NT2/D1 (cell line): ENCODE results near the gene SELENOO.

Experiments used
- DNase-seq: peaks from one replicate; pipeline ENCODE4 v3.0.0-alpha.2; 2011; ENCODE audit warnings: low read depth, low spot score
- H3K27me3 ChIP-seq: 2 replicates; pipeline ENCODE4 v1.6.0; 2011; ENCODE audit warnings: mild to moderate bottlenecking; ENCODE audit not compliant: insufficient read length, insufficient read depth
- H3K36me3 ChIP-seq: 2 replicates; pipeline ENCODE4 v1.6.1; 2011; ENCODE audit warnings: mild to moderate bottlenecking, low read length, mixed read lengths; ENCODE audit not compliant: insufficient read depth, insufficient read length
- H3K4me1 ChIP-seq: 2 replicates; pipeline ENCODE4 v1.5.1; 2011; ENCODE audit not compliant: insufficient read depth, insufficient read length
- H3K4me3 ChIP-seq: 2 replicates; pipeline ENCODE4 v1.5.1; 2011; ENCODE audit warnings: low read depth; ENCODE audit not compliant: insufficient read length
- H3K9ac ChIP-seq: 2 replicates; pipeline ENCODE4 v1.6.0; 2011; ENCODE audit warnings: low read depth; ENCODE audit not compliant: insufficient read length
- H3K9me3 ChIP-seq: 2 replicates; pipeline ENCODE4 v1.5.1; 2011; ENCODE audit warnings: mild to moderate bottlenecking, low read length; ENCODE audit not compliant: insufficient read depth
- SUZ12 ChIP-seq: IDR thresholded peaks from 2 replicates; pipeline ENCODE4 v1.6.1; 2011; ENCODE audit not compliant: insufficient read length, insufficient read depth; ENCODE audit errors: extremely low read depth
- YY1 ChIP-seq: IDR thresholded peaks from 2 replicates; pipeline ENCODE4 v1.6.1; 2011; ENCODE audit not compliant: insufficient read length, insufficient read depth
- ZNF274 ChIP-seq: IDR thresholded peaks from 2 replicates; pipeline ENCODE4 v1.6.1; 2011; ENCODE audit warnings: mild to moderate bottlenecking, low read depth, low read length

Gene SELENOO

DNA sequence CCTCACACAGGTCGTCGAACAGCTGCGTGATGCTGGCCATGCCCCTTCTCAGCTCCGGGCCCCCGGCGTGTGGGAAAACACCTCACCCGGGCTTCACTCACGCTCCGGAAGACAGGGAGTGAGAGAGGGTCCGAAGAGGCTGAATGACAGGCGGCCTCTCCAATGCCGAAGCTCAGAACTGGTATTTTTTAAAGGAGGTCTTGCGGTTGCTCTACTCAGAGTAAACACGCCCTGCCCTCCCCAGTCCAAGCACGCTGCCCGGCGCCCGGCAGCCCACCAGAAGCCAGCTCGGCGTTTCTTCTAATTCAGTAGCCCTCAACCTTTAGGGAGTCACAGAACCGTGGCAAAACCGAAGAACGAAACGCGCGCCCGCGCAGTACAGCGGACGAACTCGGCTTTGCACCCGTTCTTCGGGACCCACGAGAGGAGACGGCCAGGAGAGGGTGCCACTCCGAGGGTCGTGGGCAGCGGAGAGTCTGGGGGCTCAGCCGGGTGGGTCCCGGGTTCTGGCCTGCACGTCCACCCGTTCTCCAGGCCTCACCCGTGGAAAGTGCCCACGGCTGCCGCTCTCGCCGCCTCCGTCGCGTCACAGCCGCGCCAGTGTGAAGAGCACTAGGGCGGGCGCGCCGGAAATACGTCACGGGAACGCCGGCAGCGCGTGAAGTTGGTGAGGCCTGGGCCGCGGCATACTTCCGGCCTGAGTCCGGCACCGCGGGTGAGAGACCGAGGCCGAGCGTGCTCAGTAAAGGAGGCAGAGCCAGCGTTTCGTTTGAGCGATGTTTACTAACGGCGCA, 43.8 kb downstream of the SELENOO start, which contains the start of gene TUBGCP6:
TUBGCP6 (minus strand) TSS at position 604 of the 794 bp plus-strand sequence; CDS start at position 40, 564 bp downstream.
- H3K4me1 ChIP-seq, result peaks cover 11% of the 10 kb centered on the region
- peaks cover 37% of the 10 kb centered on the region for H3K36me3 ChIP-seq
- no peak for TF ChIP-seq YY1
- TF ChIP-seq SUZ12, result no peak
- TF ChIP-seq ZNF274, result no peak
- DNase-seq, result peak; percentile 68
- no peaks in the 10 kb centered on the region for H3K9me3 ChIP-seq
- H3K4me3 ChIP-seq, result peak within 1 kb of the TSS; percentile 93
- peak within 1 kb of the TSS; percentile 97 for H3K9ac ChIP-seq
- no peaks in the 10 kb centered on the region for H3K27me3 ChIP-seq

DNA sequence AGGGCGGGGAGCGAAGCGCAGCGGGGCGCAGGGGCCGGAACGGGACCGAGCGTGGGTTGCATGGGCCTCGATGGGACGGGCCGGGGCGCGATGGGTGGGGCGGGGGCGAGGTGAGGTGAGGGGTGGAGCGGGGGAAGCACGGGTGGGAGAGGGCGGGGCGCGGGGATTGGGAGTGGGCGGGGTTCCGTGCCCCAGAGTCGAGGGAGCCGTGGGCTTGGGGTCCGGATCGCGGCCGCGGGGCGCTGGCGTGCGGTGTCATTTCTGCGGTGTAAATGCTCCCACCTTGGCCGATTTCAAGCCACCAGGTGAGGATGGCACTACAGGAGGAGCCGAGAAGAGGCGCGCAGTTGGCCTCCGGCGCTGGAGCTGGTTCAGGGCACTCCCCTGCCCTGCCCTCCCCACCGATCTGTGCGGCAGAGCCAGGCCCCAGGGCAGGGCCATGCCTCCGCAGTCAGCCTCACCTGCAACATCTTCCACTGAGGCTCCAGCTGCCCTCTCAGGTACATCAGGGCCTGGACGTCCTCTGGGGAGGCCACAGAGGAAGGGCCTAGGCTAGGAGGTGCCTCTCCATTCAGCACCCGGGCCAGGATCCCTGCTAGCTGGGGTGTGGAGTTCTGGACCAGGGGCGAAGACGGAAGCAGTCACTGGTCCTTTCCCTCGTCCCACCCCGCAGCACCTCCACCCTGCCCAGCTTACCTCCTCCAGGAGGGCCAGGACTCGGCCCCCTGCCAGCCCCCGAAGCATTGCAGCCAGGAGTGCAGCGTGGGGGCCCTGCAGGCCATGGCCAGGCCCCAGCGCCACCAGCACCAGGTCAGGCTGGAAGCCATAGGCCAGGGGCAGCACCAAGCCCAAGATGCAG, 44.6 kb downstream of the SELENOO start:
- DNase-seq, result no peak
- no peak for TF ChIP-seq YY1
- TF ChIP-seq ZNF274, result no peak
- TF ChIP-seq SUZ12, result no peak
- H3K36me3 ChIP-seq, result peaks cover 29% of the 10 kb centered on the region
- no peaks in the 10 kb centered on the region for H3K9me3 ChIP-seq
- H3K9ac ChIP-seq, result peak overlapping the region; percentile 97
- H3K4me1 ChIP-seq, result peaks cover 18% of the 10 kb centered on the region
- H3K27me3 ChIP-seq, result no peaks in the 10 kb centered on the region
- peak overlapping the region; percentile 93 for H3K4me3 ChIP-seq

DNA sequence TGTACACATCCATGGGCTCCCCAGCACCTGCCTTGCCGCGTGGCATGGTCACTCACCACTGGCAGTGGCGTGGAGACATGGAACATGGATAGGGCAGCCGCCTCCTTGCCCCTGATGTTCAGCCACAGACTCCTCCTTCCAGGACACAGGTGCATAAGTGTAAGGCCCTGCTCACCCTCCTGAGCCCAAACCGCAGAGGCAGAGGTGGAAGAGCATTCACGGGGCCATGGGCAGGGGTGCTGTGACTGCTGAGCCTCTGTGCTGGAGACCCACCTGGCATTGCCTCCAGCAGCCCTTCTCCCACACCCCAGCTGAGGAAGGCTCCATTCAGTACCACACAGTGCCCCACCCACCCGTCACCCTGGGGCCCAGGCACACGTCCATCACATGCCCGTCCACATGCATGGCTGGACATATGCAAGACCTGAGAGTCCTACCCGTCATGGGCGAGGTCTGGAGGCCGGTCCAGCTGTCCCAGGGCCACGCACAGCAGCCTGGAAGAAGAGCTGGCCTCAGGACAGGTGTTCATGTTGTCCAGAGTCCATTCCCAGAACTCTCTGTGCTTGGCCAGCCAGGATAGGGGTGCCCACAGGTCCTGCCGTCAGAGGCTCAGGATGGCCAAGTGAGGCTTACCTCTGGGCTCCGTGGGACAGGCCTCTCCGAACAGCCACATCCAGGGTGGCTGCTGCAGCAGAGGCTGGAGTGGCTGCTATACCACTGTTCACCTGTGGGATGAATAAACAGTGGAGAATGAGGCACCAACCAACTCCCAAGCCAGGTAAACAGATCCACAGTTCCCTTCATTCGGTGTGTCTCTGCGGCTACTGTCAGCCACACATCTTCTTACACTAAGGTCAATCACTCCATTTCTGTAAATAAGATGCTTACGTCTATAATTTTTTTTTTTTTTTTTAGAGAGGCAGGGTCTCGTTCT, 45.7 kb downstream of the SELENOO start:
- Histone ChIP-seq H3K4me1 (peaks cover 20% of the 10 kb centered on the region), H3K27me3 (no peaks in the 10 kb centered on the region), H3K36me3 (peaks cover 28% of the 10 kb centered on the region), H3K9ac (no peak overlapping the region), H3K9me3 (no peaks in the 10 kb centered on the region), H3K4me3 (no peak overlapping the region)
- TF ChIP-seq SUZ12 (no peak), YY1 (no peak), ZNF274 (no peak)
- no peak for DNase-seq

DNA sequence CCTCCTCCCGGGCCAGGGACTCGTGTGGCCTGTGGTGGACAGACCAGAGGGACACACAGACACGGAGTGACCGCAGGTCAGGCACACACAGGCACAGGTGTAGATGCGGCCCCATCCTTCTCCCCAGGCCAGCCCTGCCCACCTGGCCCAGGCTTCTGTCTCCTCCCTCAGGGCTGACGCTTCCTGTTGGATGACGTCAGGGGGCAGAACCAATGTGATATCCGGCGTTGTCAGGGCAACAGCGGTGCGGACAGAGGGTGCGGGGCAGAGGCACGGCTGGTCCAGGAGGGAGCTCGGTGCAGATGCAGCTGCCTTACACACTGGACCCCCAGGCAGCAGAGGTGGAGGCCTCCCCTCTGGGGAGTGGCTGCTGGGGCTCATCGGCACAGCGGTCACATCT, 46.9 kb downstream of the SELENOO start:
- no peak overlapping the region for H3K4me3 ChIP-seq
- TF ChIP-seq ZNF274 (no peak), SUZ12 (no peak), YY1 (no peak)
- H3K9me3 ChIP-seq, result no peaks in the 10 kb centered on the region
- peaks cover 28% of the 10 kb centered on the region for H3K4me1 ChIP-seq
- no peaks in the 10 kb centered on the region for H3K27me3 ChIP-seq
- no peak overlapping the region for H3K9ac ChIP-seq
- no peak for DNase-seq
- H3K36me3 ChIP-seq, result peaks cover 28% of the 10 kb centered on the region

DNA sequence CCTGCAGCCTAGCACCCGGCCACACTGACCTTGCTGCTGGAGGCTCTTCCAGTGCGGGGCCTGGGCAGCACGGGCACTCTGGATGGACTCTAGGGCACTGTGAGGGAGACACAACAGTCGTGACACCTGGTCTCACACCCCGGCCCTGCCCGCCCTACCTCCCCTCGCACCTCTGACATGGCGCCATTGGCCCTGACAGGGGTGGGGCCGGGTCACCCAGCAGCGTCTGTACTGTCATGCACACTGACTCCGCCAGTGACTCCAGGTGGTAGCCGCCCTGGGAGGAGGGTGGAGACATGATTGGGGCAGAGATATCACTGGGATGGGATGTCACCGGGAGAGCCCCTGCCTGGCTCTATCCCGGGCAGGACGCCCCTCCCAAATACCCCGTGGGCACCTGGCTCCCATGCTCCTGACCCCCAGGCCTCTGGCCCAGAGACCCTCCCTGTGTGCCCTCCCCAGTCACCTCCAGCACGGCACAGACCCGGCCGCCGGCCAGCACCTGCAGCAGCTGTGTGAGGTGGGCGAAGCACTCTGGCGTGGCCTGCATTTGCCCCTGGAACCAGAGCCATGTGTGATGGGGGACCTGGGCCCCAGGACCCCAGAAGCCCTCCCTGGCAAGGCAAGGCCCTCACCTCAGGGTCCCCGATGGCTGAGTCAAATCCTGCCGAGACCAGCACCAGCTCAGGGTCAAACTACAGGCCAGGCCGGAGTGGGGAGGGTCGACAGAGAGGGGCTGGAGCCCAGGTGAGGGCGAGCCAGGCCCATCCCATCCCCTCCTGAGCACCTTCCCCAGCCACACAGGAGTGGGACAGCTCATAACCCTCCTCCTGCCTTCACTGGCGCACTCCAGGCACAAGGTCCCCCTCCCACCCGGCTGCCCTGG, 47.6 kb downstream of the SELENOO start:
- peaks cover 28% of the 10 kb centered on the region for H3K4me1 ChIP-seq
- no peak overlapping the region for H3K9ac ChIP-seq
- peaks cover 31% of the 10 kb centered on the region for H3K36me3 ChIP-seq
- H3K9me3 ChIP-seq, result no peaks in the 10 kb centered on the region
- no peaks in the 10 kb centered on the region for H3K27me3 ChIP-seq
- H3K4me3 ChIP-seq, result no peak overlapping the region
- TF ChIP-seq YY1 (no peak), ZNF274 (no peak), SUZ12 (no peak)
- DNase-seq, result no peak
